K562 (cell line): ENCODE results near the gene DHX35. TPM values are rescaled to one million over a fixed set of nuclear protein-coding genes. Genes with fewer than 3 reads are reported as not detected.

Experiments
- GABPB2 ChIP-seq: fragments of 250-450 bp; sonication (Bioruptor Pico); conservative IDR thresholded peaks from 2 replicates; pipeline ENCODE4 v1.5.1; 2021; ENCODE audit warnings: mild to moderate bottlenecking
- ZNF318 ChIP-seq, 2 experiments: fragments of 450-650 bp; IDR thresholded peaks; 2 replicates each; pipeline ENCODE4 v1.6.1; 2016; ENCODE audit warnings: mild to moderate bottlenecking in 2 of 2, borderline replicate concordance in 1 of 2, low read depth in 1 of 2, moderate library complexity in 1 of 2
- ZNF398 ChIP-seq: fragments of 250-450 bp; sonication (Bioruptor Pico); IDR thresholded peaks from 2 replicates; pipeline ENCODE4 v1.8.0; 2021; ENCODE audit warnings: moderate library complexity, mild to moderate bottlenecking, inconsistent platforms
- polyA plus RNA-seq, 8 experiments: library from polyadenylated mRNA; depleted of rRNA in 4 of 8; stranded (reverse) in 5 of 8; unstranded in 3 of 8; fragments of >200 nt; fragmentation: Nextera tagmentation in 2 of 8; fragmentation: Illumina TruSeq in 1 of 8; extraction: Ambion mirVana in 2 of 8; extraction: Trizol in 1 of 8; gene quantifications; 2 replicates each; pipeline versions ENCODE4 v1.2.1 to v1.2.3, GENCODE V29; 2011 to 2014; ENCODE audit warnings: inconsistent platforms in 1 of 8, missing spikeins in 1 of 8
- total RNA-seq, 7 experiments: library from RNA; depleted of rRNA in 6 of 7; stranded (reverse); fragments of >200 nt in 6 of 7; fragmentation: Illumina TruSeq in 2 of 7; extraction: Trizol in 2 of 7; gene quantifications; 2 replicates each; pipeline versions ENCODE4 v1.2.1 to v1.2.3, GENCODE V29; 2011 to 2021; ENCODE audit warnings: low replicate concordance in 1 of 7
- TF ChIP-seq, protein P1 (sequence below): fragments of 250-450 bp; sonication (Bioruptor Pico); IDR thresholded peaks from 2 replicates; pipeline ENCODE4 v1.4.0; 2020; ENCODE audit warnings: mild to moderate bottlenecking, moderate library complexity, borderline replicate concordance
- TF ChIP-seq, protein P2 (sequence below): fragments of 250-450 bp; sonication (Bioruptor Pico); IDR thresholded peaks from 2 replicates; pipeline ENCODE4 v1.5.0; 2021; ENCODE audit warnings: mild to moderate bottlenecking, borderline replicate concordance
- TF ChIP-seq, protein P3 (sequence below): fragments of 250-450 bp; sonication (Bioruptor Pico); IDR thresholded peaks from 2 replicates; pipeline ENCODE4 v1.9.0; 2021; ENCODE audit warnings: mild to moderate bottlenecking, inconsistent platforms

DHX35 gene
- total and polyA plus RNA-seq, 9 of the 15 experiments (the other 6 are each of a cell fraction or from before 2014, with no cell fraction given): 6.5 to 25.6 (median 16.9) TPM

DNA sequence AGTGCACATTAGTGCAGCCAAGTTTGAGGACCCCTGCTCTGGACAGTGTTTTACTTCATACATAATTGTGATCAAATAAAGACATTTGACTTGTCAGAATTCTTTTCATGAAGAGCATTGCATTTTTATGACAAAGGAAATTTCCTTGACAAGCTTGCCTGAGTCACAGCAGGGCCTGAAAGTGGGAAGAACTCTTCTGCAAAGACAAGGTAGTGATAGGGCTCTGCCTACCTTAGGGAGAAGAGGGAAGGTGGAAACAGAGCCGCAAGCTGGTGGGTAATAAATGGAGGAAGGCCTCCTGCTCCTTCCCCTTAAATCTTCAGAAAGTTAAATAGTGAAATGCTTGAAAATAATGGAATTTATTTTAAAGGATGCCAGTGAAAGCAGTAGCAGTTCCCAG, 118.2 kb downstream of the DHX35 start (continued):
- TF ChIP-seq, protein P1, sequence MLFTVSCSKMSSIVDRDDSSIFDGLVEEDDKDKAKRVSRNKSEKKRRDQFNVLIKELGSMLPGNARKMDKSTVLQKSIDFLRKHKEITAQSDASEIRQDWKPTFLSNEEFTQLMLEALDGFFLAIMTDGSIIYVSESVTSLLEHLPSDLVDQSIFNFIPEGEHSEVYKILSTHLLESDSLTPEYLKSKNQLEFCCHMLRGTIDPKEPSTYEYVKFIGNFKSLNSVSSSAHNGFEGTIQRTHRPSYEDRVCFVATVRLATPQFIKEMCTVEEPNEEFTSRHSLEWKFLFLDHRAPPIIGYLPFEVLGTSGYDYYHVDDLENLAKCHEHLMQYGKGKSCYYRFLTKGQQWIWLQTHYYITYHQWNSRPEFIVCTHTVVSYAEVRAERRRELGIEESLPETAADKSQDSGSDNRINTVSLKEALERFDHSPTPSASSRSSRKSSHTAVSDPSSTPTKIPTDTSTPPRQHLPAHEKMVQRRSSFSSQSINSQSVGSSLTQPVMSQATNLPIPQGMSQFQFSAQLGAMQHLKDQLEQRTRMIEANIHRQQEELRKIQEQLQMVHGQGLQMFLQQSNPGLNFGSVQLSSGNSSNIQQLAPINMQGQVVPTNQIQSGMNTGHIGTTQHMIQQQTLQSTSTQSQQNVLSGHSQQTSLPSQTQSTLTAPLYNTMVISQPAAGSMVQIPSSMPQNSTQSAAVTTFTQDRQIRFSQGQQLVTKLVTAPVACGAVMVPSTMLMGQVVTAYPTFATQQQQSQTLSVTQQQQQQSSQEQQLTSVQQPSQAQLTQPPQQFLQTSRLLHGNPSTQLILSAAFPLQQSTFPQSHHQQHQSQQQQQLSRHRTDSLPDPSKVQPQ: no peak
- TF ChIP-seq, protein P2, sequence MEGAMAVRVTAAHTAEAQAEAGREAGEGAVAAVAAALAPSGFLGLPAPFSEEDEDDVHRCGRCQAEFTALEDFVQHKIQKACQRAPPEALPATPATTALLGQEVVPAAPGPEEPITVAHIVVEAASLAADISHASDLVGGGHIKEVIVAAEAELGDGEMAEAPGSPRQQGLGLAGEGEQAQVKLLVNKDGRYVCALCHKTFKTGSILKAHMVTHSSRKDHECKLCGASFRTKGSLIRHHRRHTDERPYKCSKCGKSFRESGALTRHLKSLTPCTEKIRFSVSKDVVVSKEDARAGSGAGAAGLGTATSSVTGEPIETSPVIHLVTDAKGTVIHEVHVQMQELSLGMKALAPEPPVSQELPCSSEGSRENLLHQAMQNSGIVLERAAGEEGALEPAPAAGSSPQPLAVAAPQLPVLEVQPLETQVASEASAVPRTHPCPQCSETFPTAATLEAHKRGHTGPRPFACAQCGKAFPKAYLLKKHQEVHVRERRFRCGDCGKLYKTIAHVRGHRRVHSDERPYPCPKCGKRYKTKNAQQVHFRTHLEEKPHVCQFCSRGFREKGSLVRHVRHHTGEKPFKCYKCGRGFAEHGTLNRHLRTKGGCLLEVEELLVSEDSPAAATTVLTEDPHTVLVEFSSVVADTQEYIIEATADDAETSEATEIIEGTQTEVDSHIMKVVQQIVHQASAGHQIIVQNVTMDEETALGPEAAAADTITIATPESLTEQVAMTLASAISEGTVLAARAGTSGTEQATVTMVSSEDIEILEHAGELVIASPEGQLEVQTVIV (CRISPR knock-in tag): no peak
- no peak for TF ChIP-seq GABPB2
- no peak for TF ChIP-seq ZNF398
- no peak for TF ChIP-seq ZNF318 (IDR thresholded peaks at IDR 0.05; ENCODE audit: borderline replicate concordance in 1 of 2, low read depth in 1 of 2)
- TF ChIP-seq, protein P3, sequence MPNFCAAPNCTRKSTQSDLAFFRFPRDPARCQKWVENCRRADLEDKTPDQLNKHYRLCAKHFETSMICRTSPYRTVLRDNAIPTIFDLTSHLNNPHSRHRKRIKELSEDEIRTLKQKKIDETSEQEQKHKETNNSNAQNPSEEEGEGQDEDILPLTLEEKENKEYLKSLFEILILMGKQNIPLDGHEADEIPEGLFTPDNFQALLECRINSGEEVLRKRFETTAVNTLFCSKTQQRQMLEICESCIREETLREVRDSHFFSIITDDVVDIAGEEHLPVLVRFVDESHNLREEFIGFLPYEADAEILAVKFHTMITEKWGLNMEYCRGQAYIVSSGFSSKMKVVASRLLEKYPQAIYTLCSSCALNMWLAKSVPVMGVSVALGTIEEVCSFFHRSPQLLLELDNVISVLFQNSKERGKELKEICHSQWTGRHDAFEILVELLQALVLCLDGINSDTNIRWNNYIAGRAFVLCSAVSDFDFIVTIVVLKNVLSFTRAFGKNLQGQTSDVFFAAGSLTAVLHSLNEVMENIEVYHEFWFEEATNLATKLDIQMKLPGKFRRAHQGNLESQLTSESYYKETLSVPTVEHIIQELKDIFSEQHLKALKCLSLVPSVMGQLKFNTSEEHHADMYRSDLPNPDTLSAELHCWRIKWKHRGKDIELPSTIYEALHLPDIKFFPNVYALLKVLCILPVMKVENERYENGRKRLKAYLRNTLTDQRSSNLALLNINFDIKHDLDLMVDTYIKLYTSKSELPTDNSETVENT (CRISPR knock-in tag): no peak
- TF ChIP-seq, all 486 proteins: peak for 0
